ENCODE results near the gene KRT40.

Gene KRT40

DNA sequence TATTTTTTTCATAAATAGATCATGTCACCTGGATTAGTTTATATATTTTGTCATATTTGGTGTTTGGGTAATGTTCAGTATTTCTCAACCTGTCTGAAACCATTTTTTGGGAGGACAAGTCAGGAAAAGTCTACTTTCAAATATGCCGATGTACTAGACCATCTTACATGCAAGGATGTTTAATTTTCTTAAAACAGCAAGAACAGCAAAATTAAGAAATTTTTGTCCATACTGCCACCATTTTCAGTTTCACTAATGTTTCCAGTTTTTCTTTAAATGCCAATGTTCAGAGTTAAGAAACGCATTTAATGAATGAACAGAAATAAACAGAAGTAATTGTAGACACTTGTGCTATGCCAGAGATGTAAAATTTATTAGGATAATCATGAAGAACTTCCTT lies 9.0 kb upstream of the KRT40 start:
- TF ChIP-seq, protein P1, sequence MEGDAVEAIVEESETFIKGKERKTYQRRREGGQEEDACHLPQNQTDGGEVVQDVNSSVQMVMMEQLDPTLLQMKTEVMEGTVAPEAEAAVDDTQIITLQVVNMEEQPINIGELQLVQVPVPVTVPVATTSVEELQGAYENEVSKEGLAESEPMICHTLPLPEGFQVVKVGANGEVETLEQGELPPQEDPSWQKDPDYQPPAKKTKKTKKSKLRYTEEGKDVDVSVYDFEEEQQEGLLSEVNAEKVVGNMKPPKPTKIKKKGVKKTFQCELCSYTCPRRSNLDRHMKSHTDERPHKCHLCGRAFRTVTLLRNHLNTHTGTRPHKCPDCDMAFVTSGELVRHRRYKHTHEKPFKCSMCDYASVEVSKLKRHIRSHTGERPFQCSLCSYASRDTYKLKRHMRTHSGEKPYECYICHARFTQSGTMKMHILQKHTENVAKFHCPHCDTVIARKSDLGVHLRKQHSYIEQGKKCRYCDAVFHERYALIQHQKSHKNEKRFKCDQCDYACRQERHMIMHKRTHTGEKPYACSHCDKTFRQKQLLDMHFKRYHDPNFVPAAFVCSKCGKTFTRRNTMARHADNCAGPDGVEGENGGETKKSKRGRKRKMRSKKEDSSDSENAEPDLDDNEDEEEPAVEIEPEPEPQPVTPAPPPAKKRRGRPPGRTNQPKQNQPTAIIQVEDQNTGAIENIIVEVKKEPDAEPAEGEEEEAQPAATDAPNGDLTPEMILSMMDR (IDR thresholded peaks at IDR 0.05; ENCODE audit: low read depth, low read length) = no peak
- no peaks in the 10 kb centered on the region for H3K4me1 ChIP-seq
- DNase-seq = no peak
- peaks cover 22% of the 10 kb centered on the region for H3K27me3 ChIP-seq
- no peak overlapping the region for H3K4me3 ChIP-seq (ENCODE audit: low read depth, low read length)
- no peaks in the 10 kb centered on the region for H3K9me3 ChIP-seq
- no peaks in the 10 kb centered on the region for H3K36me3 ChIP-seq

DNA sequence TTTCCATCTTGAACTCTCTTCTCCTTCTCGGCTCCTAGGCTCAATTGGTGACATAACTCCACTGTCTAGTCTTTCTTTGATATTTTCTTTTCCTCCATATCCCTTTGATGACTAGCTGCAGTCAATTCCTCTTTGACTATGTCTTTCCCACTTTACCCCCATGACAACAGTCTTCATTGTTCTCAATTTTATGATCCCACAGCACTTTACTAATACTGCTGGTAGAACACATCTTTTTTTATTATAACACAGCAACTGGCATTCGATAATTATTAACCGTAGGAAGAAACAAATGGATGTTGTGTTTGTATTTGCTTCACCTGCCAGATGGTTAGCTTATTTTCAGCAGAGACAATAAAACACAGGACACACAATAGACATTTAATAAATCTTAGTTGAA lies 8.5 kb upstream of the KRT40 start:
- Histone ChIP-seq H3K4me1 (no peaks in the 10 kb centered on the region), H3K27me3 (peaks cover 21% of the 10 kb centered on the region), H3K36me3 (no peaks in the 10 kb centered on the region), H3K9me3 (no peaks in the 10 kb centered on the region), H3K4me3 (ENCODE audit: low read depth, low read length) (no peak overlapping the region)
- DNase-seq = no peak
- TF ChIP-seq, protein P1 (IDR thresholded peaks at IDR 0.05; ENCODE audit: low read depth, low read length) = no peak

DNA sequence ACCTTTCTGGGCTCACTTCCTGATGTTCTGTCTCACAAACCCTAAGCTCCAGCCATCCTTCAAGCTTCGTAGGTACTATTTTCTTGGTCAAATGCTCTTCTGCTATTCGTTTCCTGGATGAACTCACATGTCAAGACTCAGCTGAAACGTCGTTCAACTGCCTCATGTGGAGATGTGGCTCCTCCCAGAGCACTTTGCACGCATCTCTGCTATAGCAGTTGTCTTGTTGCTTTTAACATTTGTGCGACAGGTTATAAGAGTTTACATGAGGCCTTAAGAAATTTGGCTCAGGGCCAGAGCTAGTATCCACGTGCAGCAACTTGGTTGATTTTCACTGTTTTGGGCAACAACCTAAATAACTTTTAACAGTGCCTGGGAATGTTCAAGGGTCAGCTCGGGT lies 2.8 kb upstream of the KRT40 start:
- TF ChIP-seq, protein P1 (IDR thresholded peaks at IDR 0.05; ENCODE audit: low read depth, low read length) = no peak
- H3K9me3 ChIP-seq = no peaks in the 10 kb centered on the region
- DNase-seq = no peak

DNA sequence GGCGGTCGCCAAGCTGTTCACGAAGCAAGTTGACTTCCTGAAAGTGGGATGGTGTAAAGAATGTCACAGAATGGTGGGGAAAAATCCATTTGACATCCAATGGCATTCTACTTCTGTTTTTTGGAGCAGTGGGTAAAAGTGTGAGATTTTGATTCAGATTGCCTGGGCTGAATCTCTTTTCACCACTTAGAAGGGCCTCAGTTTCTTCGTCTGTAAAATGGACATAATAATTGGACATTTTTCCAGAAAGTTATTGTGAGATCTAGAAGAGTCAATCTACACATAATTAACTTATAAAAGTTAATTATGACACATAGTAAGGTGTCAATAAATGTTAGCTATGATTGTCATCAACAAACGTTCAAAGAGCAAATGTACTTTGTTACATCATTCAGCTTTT lies 3.0 kb downstream of the KRT40 start:
- DNase-seq = no peak
- Histone ChIP-seq H3K4me3 (ENCODE audit: low read depth, low read length) (no peak overlapping the region), H3K36me3 (no peaks in the 10 kb centered on the region), H3K27me3 (peaks cover 21% of the 10 kb centered on the region), H3K4me1 (no peaks in the 10 kb centered on the region), H3K9me3 (no peaks in the 10 kb centered on the region)
- TF ChIP-seq, protein P1 (IDR thresholded peaks at IDR 0.05; ENCODE audit: low read depth, low read length) = no peak

More for the DNA sequence above, 2.8 kb upstream of the KRT40 start:
- peaks cover 13% of the 10 kb centered on the region; the same call in 1 of the 2 replicates for H3K27me3 ChIP-seq
- no peaks in the 10 kb centered on the region for H3K4me1 ChIP-seq
- no peak overlapping the region for H3K4me3 ChIP-seq (ENCODE audit: low read depth, low read length)
- no peaks in the 10 kb centered on the region for H3K36me3 ChIP-seq

DNA sequence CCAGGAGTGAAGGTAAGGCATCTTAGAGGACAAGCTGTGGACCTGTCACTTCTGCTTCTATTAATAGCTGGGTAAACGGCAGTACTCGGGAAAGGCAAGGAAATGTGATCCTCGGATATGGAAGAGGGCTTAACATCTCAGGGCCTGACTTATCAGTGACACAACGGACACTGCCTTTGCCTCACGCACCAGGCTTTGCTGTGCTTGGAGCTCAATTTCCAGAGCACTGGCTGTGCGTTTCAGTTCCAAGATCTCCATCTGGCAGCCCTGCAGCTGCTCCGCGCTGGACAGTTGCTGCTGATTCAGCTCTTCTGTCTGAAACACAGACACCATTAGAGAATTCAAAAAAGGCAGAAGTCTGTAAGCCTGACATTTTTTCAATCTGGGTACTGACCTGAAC lies 3.5 kb downstream of the KRT40 start:
- H3K9me3 ChIP-seq = no peaks in the 10 kb centered on the region
- no peak overlapping the region for H3K4me3 ChIP-seq (ENCODE audit: low read depth, low read length)
- no peaks in the 10 kb centered on the region for H3K36me3 ChIP-seq
- TF ChIP-seq, protein P1 (IDR thresholded peaks at IDR 0.05; ENCODE audit: low read depth, low read length) = no peak
- peaks cover 24% of the 10 kb centered on the region for H3K27me3 ChIP-seq
- H3K4me1 ChIP-seq = no peaks in the 10 kb centered on the region
- DNase-seq = no peak

DNA sequence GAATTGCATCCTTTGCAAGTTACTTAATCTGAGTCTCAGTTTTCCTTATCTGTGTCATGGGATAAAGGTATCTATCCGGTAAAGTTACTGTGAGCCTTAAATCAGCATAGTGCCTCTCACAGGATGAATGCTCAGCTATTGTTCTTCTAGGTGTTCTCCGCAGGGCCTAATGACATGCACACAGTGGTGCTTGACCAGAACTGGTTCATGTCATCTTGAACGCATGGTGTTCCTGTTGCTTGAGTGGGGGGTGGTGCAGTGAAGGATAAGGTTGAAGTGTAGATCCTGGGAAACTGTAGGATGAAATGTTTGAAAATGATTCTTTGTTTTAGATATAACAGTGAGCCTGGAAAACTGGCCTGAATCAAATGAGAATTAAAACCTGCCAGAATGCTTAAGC lies 4.0 kb downstream of the KRT40 start:
- no peak for DNase-seq
- Histone ChIP-seq H3K9me3 (no peaks in the 10 kb centered on the region), H3K4me1 (no peaks in the 10 kb centered on the region), H3K27me3 (peaks cover 26% of the 10 kb centered on the region), H3K36me3 (no peaks in the 10 kb centered on the region), H3K4me3 (ENCODE audit: low read depth, low read length) (no peak overlapping the region)
- TF ChIP-seq, protein P1 (IDR thresholded peaks at IDR 0.05; ENCODE audit: low read depth, low read length) = no peak

Measured in BE2C (cell line).